Mesenchymal stem cell (in vitro differentiated cells and primary cell): ENCODE data around the gene WFDC6.

Experiments
- DNase-seq: peaks from one replicate; pipeline ENCODE4 v3.0.0-alpha.2; 2013
- H2AFZ ChIP-seq: one replicate; pipeline ENCODE4 v1.6.1; 2013; ENCODE audit warnings: low read depth, mild to moderate bottlenecking, control low read depth, inconsistent platforms, low read length, moderate library complexity
- H2AK5ac ChIP-seq: 2 replicates; pipeline ENCODE4 v1.6.1; 2013; ENCODE audit warnings: low read length, moderate library complexity, mild to moderate bottlenecking, inconsistent platforms; ENCODE audit not compliant: severe bottlenecking
- H2BK120ac ChIP-seq: one replicate; pipeline ENCODE4 v1.6.1; 2013; ENCODE audit warnings: low read depth, mild to moderate bottlenecking, inconsistent platforms, low read length, moderate library complexity
- H2BK12ac ChIP-seq, 2 experiments: one replicate each; pipeline ENCODE4 v1.6.1; 2013; ENCODE audit warnings: inconsistent platforms in 2 of 2, low read length in 2 of 2, mild to moderate bottlenecking in 2 of 2, moderate library complexity in 2 of 2, control low read depth in 1 of 2
- H2BK15ac ChIP-seq: one replicate; pipeline ENCODE4 v1.6.1; 2013; ENCODE audit warnings: mild to moderate bottlenecking, low read depth, inconsistent platforms; ENCODE audit not compliant: poor library complexity, severe bottlenecking
- H2BK5ac ChIP-seq: 2 replicates; pipeline ENCODE4 v1.6.1; 2013; ENCODE audit warnings: low read depth, mild to moderate bottlenecking, low read length, control low read depth, inconsistent platforms; ENCODE audit not compliant: poor library complexity, severe bottlenecking
- H3K14ac ChIP-seq, 2 experiments: one replicate each; pipeline ENCODE4 v1.6.1; 2013; ENCODE audit warnings: inconsistent platforms in 2 of 2, low read length in 2 of 2, control low read depth in 1 of 2, mild to moderate bottlenecking in 1 of 2, moderate library complexity in 1 of 2
- H3K18ac ChIP-seq, 2 experiments: one replicate each; pipeline ENCODE4 v1.6.1; 2013; ENCODE audit warnings: inconsistent platforms in 2 of 2, low read length in 2 of 2, control low read depth in 1 of 2, low read depth in 1 of 2, mild to moderate bottlenecking in 1 of 2
- H3K23ac ChIP-seq, 2 experiments: one replicate each; pipeline ENCODE4 v1.6.1; 2013; ENCODE audit warnings: inconsistent platforms in 2 of 2, low read length in 2 of 2, mild to moderate bottlenecking in 2 of 2, moderate library complexity in 2 of 2, control low read depth in 1 of 2
- H3K27ac ChIP-seq: 2 replicates; pipeline ENCODE4 v1.5.1; 2013; ENCODE audit warnings: mild to moderate bottlenecking, moderate library complexity, low read length, control low read depth, inconsistent platforms; ENCODE audit not compliant: poor library complexity, severe bottlenecking
- H3K27me3 ChIP-seq, 2 experiments: 2 replicates each; pipeline versions ENCODE4 v1.6.1 to v1.7.0; 2013; ENCODE audit warnings: low read length in 2 of 2, mild to moderate bottlenecking in 2 of 2, moderate library complexity in 2 of 2, control low read depth in 1 of 2, inconsistent platforms in 1 of 2; ENCODE audit not compliant: control insufficient read depth in 1 of 2, insufficient read depth in 1 of 2
- H3K36me3 ChIP-seq, 2 experiments: 2 replicates each; pipeline versions ENCODE4 v1.6.1 to v1.7.0; 2013; ENCODE audit warnings: low read length in 2 of 2, control low read depth in 1 of 2, inconsistent platforms in 1 of 2, low read depth in 1 of 2, mild to moderate bottlenecking in 1 of 2; ENCODE audit not compliant: insufficient read depth in 2 of 2, control insufficient read depth in 1 of 2
- H3K4ac ChIP-seq, 2 experiments: one replicate each; pipeline ENCODE4 v1.6.1; 2013; ENCODE audit warnings: inconsistent platforms in 2 of 2, low read length in 2 of 2, mild to moderate bottlenecking in 2 of 2, moderate library complexity in 2 of 2, control low read depth in 1 of 2, low read depth in 1 of 2
- H3K4me1 ChIP-seq: 2 replicates; pipeline ENCODE4 v1.6.1; 2013; ENCODE audit warnings: low read depth, low read length, control low read depth; ENCODE audit not compliant: control insufficient read depth, insufficient read depth
- H3K4me2 ChIP-seq: 2 replicates; pipeline ENCODE4 v1.6.1; 2013; ENCODE audit warnings: low read length, mild to moderate bottlenecking, inconsistent platforms; ENCODE audit not compliant: poor library complexity, severe bottlenecking
- H3K4me3 ChIP-seq, 2 experiments: 2 replicates each; pipeline versions ENCODE4 v1.5.1 to v1.7.0; 2013; ENCODE audit warnings: low read length in 2 of 2, mild to moderate bottlenecking in 2 of 2, control low read depth in 1 of 2, low read depth in 1 of 2; ENCODE audit not compliant: insufficient read depth in 1 of 2
- H3K79me1 ChIP-seq: replicated peaks from 2 replicates; pipeline ENCODE4 v1.6.1; 2013; ENCODE audit warnings: mild to moderate bottlenecking, control low read depth, low read length, inconsistent platforms; ENCODE audit not compliant: poor library complexity, severe bottlenecking
- H3K9ac ChIP-seq: 2 replicates; pipeline ENCODE4 v1.7.0; 2013; ENCODE audit warnings: mild to moderate bottlenecking, low read length, moderate library complexity
- H3K9me3 ChIP-seq: 2 replicates; pipeline ENCODE4 v1.7.0; 2013; ENCODE audit warnings: mild to moderate bottlenecking, low read length; ENCODE audit not compliant: control insufficient read depth
- H4K8ac ChIP-seq: one replicate; pipeline ENCODE4 v1.6.1; 2013; ENCODE audit warnings: inconsistent platforms, mild to moderate bottlenecking, low read length, moderate library complexity
- H4K91ac ChIP-seq: one replicate; pipeline ENCODE4 v1.6.1; 2013; ENCODE audit warnings: mild to moderate bottlenecking, low read length, inconsistent platforms
- WGBS: methylation state at CpG from one replicate; pipeline ENCODE4 v1.1.7; 2013; ENCODE audit warnings: mixed read lengths; 5-methylcytosine and 5-hydroxymethylcytosine counted together

WFDC6 gene

GRCh38 chr20:45489083-45489531, 50.2 kb downstream of the WFDC6 start:
- Histone ChIP-seq H3K4me3 (no peak overlapping the region), H2BK12ac (no peak overlapping the region), H3K27me3 (peaks cover 26% of the 10 kb centered on the region in 2 experiments), H3K4ac (no peak overlapping the region), H4K8ac (no peak overlapping the region), H3K18ac (no peak overlapping the region), H3K9ac (no peak overlapping the region), H3K4me1 (no peaks in the 10 kb centered on the region), H2BK15ac (no peak overlapping the region), H3K14ac (no peak overlapping the region), H3K9me3 (no peaks in the 10 kb centered on the region), H2BK120ac (no peak overlapping the region), H3K79me1 (no peaks in the 10 kb centered on the region), H2BK5ac (no peak overlapping the region), H2AK5ac (no peak overlapping the region), H3K27ac (no peak overlapping the region), H4K91ac (no peak overlapping the region), H3K4me2 (no peak overlapping the region), H2AFZ (no peak overlapping the region), H3K36me3 (no peaks in the 10 kb centered on the region), H3K23ac (no peak overlapping the region)
- DNase-seq, result no peak
- 59% methylated on average over 1 of the region's 1 CpG for WGBS

GRCh38 chr20:45487231-45487635, 52.0 kb downstream of the WFDC6 start:
- no peak for DNase-seq
- no peak overlapping the region for H2BK15ac ChIP-seq
- H2AFZ ChIP-seq, result no peak overlapping the region
- no peak overlapping the region for H3K4me3 ChIP-seq
- no peak overlapping the region for H3K27ac ChIP-seq
- no peak overlapping the region for H3K23ac ChIP-seq
- H3K4me2 ChIP-seq, result no peak overlapping the region
- H4K91ac ChIP-seq, result no peak overlapping the region
- no peak overlapping the region for H2BK120ac ChIP-seq
- H3K18ac ChIP-seq, result no peak overlapping the region
- H2AK5ac ChIP-seq, result no peak overlapping the region
- no peaks in the 10 kb centered on the region for H3K36me3 ChIP-seq
- H3K27me3 ChIP-seq, result peaks cover 26 to 32% of the 10 kb centered on the region in 2 experiments
- no peak overlapping the region for H4K8ac ChIP-seq
- no peaks in the 10 kb centered on the region for H3K79me1 ChIP-seq
- H3K4me1 ChIP-seq, result no peaks in the 10 kb centered on the region
- H3K9me3 ChIP-seq, result no peaks in the 10 kb centered on the region
- no peak overlapping the region for H3K9ac ChIP-seq
- no peak overlapping the region for H2BK12ac ChIP-seq
- WGBS, result 42% methylated on average over 20 of the region's 20 CpGs
- H2BK5ac ChIP-seq, result no peak overlapping the region
- H3K14ac ChIP-seq, result no peak overlapping the region
- H3K4ac ChIP-seq, result no peak overlapping the region

GRCh38 chr20:45485388-45485787, 53.9 kb downstream of the WFDC6 start:
- Histone ChIP-seq H3K79me1 (no peaks in the 10 kb centered on the region), H2BK12ac (no peak overlapping the region), H3K9ac (no peak overlapping the region), H3K4ac (no peak overlapping the region), H4K91ac (no peak overlapping the region), H3K4me1 (no peaks in the 10 kb centered on the region), H2BK120ac (no peak overlapping the region), H3K36me3 (no peaks in the 10 kb centered on the region), H3K4me3 (no peak overlapping the region), H3K4me2 (no peak overlapping the region), H3K27ac (no peak overlapping the region), H3K14ac (no peak overlapping the region), H3K27me3 (peaks cover 31 to 50% of the 10 kb centered on the region in 2 experiments), H3K23ac (no peak overlapping the region), H3K9me3 (no peaks in the 10 kb centered on the region), H2BK5ac (no peak overlapping the region), H2AK5ac (no peak overlapping the region), H2AFZ (no peak overlapping the region), H2BK15ac (no peak overlapping the region), H3K18ac (no peak overlapping the region), H4K8ac (no peak overlapping the region)
- DNase-seq, result no peak
- WGBS, result 81% methylated on average over 4 of the region's 4 CpGs

- H2BK12ac ChIP-seq, result no peak overlapping the region
- H2AFZ ChIP-seq, result no peak overlapping the region
- H3K9ac ChIP-seq, result no peak overlapping the region
- no peak overlapping the region for H3K27ac ChIP-seq
- no peaks in the 10 kb centered on the region for H3K4me1 ChIP-seq
- no peak overlapping the region for H3K18ac ChIP-seq
- no peak overlapping the region for H3K4ac ChIP-seq
- H3K23ac ChIP-seq, result no peak overlapping the region
- H3K4me3 ChIP-seq, result no peak overlapping the region
- no peaks in the 10 kb centered on the region for H3K9me3 ChIP-seq
- no peak overlapping the region for H4K8ac ChIP-seq
- H4K91ac ChIP-seq, result no peak overlapping the region
- H2BK15ac ChIP-seq, result no peak overlapping the region
- no peaks in the 10 kb centered on the region for H3K79me1 ChIP-seq
- H3K4me2 ChIP-seq, result no peak overlapping the region
- H3K27me3 ChIP-seq, result peaks cover 29 to 54% of the 10 kb centered on the region in 2 experiments
- no peak overlapping the region for H3K14ac ChIP-seq
- H2AK5ac ChIP-seq, result no peak overlapping the region
- no peak overlapping the region for H2BK5ac ChIP-seq
- DNase-seq, result no peak
- H2BK120ac ChIP-seq, result no peak overlapping the region
- 52% methylated on average over 5 of the region's 6 CpGs for WGBS
- no peaks in the 10 kb centered on the region for H3K36me3 ChIP-seq
Measured at GRCh38 chr20:45484676-45485075, 54.6 kb downstream of the WFDC6 start.
